GM23338 (cell line): ENCODE results near the gene MCC. TPM values are rescaled to one million over a fixed set of nuclear protein-coding genes. Genes with fewer than 3 reads are reported as not detected.

Experiments
- ATAC-seq: fragments of 200-7000 bp; cut with Tn5 transposase; 3 replicates; pipeline ENCODE4 v1.9.1; 2020
- DNase-seq: peaks from one replicate; pipeline ENCODE4 v3.0.0-alpha.2; 2015; ENCODE audit warnings: low spot score
- H2AFZ ChIP-seq: fragments of 200-600 bp; sonication (generic); 2 replicates; pipeline ENCODE4 v1.8.0; 2016; ENCODE audit warnings: antibody characterized with exemption, mild to moderate bottlenecking, moderate library complexity
- H3F3A ChIP-seq: fragments of 200-600 bp; sonication (generic); replicated peaks from 2 replicates; pipeline ENCODE4 v1.8.0; 2017; ENCODE audit warnings: antibody characterized with exemption, mixed run types, low read depth
- H3K27ac ChIP-seq: fragments of 200-600 bp; sonication (generic); 2 replicates; pipeline ENCODE4 v1.6.1; 2016; ENCODE audit warnings: low read depth
- H3K27me3 ChIP-seq: fragments of 200-600 bp; sonication (generic); 2 replicates; pipeline ENCODE4 v1.8.0; 2016; ENCODE audit warnings: mild to moderate bottlenecking, mixed run types, moderate library complexity; ENCODE audit not compliant: insufficient read depth
- H3K36me3 ChIP-seq: fragments of 200-600 bp; sonication (generic); 2 replicates; pipeline ENCODE4 v1.8.0; 2016; ENCODE audit warnings: mild to moderate bottlenecking; ENCODE audit not compliant: insufficient read depth
- H3K4me1 ChIP-seq: fragments of 200-600 bp; sonication (generic); 2 replicates; pipeline ENCODE4 v1.8.0; 2016; ENCODE audit warnings: mild to moderate bottlenecking, moderate library complexity; ENCODE audit not compliant: insufficient read depth
- H3K4me2 ChIP-seq: fragments of 200-600 bp; sonication (generic); 2 replicates; pipeline ENCODE4 v1.7.1; 2017; ENCODE audit warnings: mixed run types
- H3K4me3 ChIP-seq: fragments of 200-600 bp; sonication (generic); 2 replicates; pipeline ENCODE4 v1.6.1; 2016; ENCODE audit warnings: mixed run types
- H3K79me2 ChIP-seq: fragments of 200-600 bp; sonication (generic); replicated peaks from 2 replicates; pipeline ENCODE4 v1.8.0; 2017; ENCODE audit warnings: mild to moderate bottlenecking; ENCODE audit not compliant: insufficient read depth
- H3K9me2 ChIP-seq: fragments of 200-600 bp; sonication (generic); 2 replicates; pipeline ENCODE4 v1.8.0; 2017; ENCODE audit not compliant: insufficient read depth
- H4K20me1 ChIP-seq: fragments of 200-600 bp; sonication (generic); replicated peaks from 2 replicates; pipeline ENCODE4 v1.8.0; 2017; ENCODE audit warnings: mild to moderate bottlenecking; ENCODE audit not compliant: insufficient read depth
- H3K27ac Mint-ChIP-seq: 2 replicates; pipeline ENCODE4 v1.8.0; 2020; ENCODE audit warnings: inconsistent platforms, mild to moderate bottlenecking, moderate library complexity, mixed read lengths
- H3K27me3 Mint-ChIP-seq: 3 replicates; pipeline ENCODE4 v1.8.0; 2022; ENCODE audit warnings: low read depth, mild to moderate bottlenecking, moderate library complexity, mixed read lengths, inconsistent platforms; ENCODE audit not compliant: insufficient read depth, poor library complexity
- H3K36me3 Mint-ChIP-seq: 3 replicates; pipeline ENCODE4 v1.8.0; 2021; ENCODE audit warnings: low read depth, mild to moderate bottlenecking, inconsistent platforms, moderate library complexity, mixed read lengths
- H3K4me1 Mint-ChIP-seq: 3 replicates; pipeline ENCODE4 v1.8.0; 2020; ENCODE audit warnings: mild to moderate bottlenecking, inconsistent platforms, mixed read lengths
- H3K4me3 Mint-ChIP-seq: 3 replicates; pipeline ENCODE4 v1.8.0; 2021; ENCODE audit warnings: moderate library complexity, mild to moderate bottlenecking, inconsistent platforms, mixed read lengths
- H3K9me3 Mint-ChIP-seq: 3 replicates; pipeline ENCODE4 v1.8.0; 2020; ENCODE audit warnings: moderate library complexity, mild to moderate bottlenecking, inconsistent platforms, mixed read lengths
- CREB1 ChIP-seq: fragments of 250-450 bp; sonication (Bioruptor Pico); IDR thresholded peaks from 2 replicates; pipeline ENCODE4 v1.5.0; 2020; ENCODE audit warnings: low read depth, mild to moderate bottlenecking, moderate library complexity
- EZH2phosphoT487 ChIP-seq: fragments of 200-600 bp; sonication (generic); IDR thresholded peaks from one replicate; pipeline ENCODE4 v1.8.1; 2018; ENCODE audit warnings: antibody characterized with exemption; ENCODE audit not compliant: unreplicated experiment
- JUNB ChIP-seq: IDR thresholded peaks from one replicate; pipeline ENCODE4 v1.6.1; 2016; ENCODE audit warnings: antibody characterized with exemption; ENCODE audit not compliant: unreplicated experiment
- POLR2AphosphoS5 ChIP-seq: IDR thresholded peaks from 2 replicates; pipeline ENCODE4 v1.6.1; 2016; ENCODE audit warnings: antibody characterized with exemption, low read depth
- STAT1 ChIP-seq: IDR thresholded peaks from one replicate; pipeline ENCODE4 v1.6.1; 2016; ENCODE audit warnings: antibody characterized with exemption; ENCODE audit not compliant: unreplicated experiment
- ZNF114 ChIP-seq: fragments of 250-450 bp; sonication (Bioruptor Pico); IDR thresholded peaks from 2 replicates; pipeline ENCODE4 v1.5.0; 2020; ENCODE audit warnings: mild to moderate bottlenecking, moderate library complexity
- ZNF331 ChIP-seq: fragments of 250-450 bp; sonication (Bioruptor Pico); IDR thresholded peaks from 2 replicates; pipeline ENCODE4 v1.5.0; 2020; ENCODE audit warnings: low read depth, mild to moderate bottlenecking, moderate library complexity
- polyA plus RNA-seq: library from polyadenylated mRNA; unstranded; fragments of >200 nt; fragmentation: Nextera tagmentation; extraction: Ambion mirVana; gene quantifications from 2 replicates; pipeline ENCODE4 v1.2.1, GENCODE V29; 2016
- total RNA-seq: library from RNA; depleted of rRNA; stranded (reverse); fragments of >200 nt; shearing (Covaris generic); gene quantifications from 2 replicates; pipeline ENCODE4 v1.2.3, GENCODE V29; 2014
- TF ChIP-seq, protein P1 (sequence below), 2 experiments: fragments of 200-600 bp in 1 of 2; sonication (generic) in 1 of 2; conservative IDR thresholded peaks; 2 replicates each; pipeline versions ENCODE4 v1.5.1 to v1.6.1; 2016 to 2017; ENCODE audit warnings: antibody characterized with exemption in 2 of 2, low read depth in 2 of 2, mild to moderate bottlenecking in 2 of 2, moderate library complexity in 1 of 2
- TF ChIP-seq, protein P2 (sequence below): IDR thresholded peaks from one replicate; pipeline ENCODE4 v1.6.1; 2018; ENCODE audit warnings: antibody characterized with exemption; ENCODE audit not compliant: unreplicated experiment
- TF ChIP-seq, protein P3 (sequence below): IDR thresholded peaks from 2 replicates; pipeline ENCODE4 v1.6.1; 2016; ENCODE audit warnings: antibody characterized with exemption
- TF ChIP-seq, protein P4 (sequence below): fragments of 250-450 bp; sonication (Bioruptor Pico); IDR thresholded peaks from 2 replicates; pipeline ENCODE4 v1.5.0; 2020; ENCODE audit warnings: mild to moderate bottlenecking, moderate library complexity

MCC gene
- total and polyA plus RNA-seq, 2 experiments from 2014 or later: 3.8 to 10.1 TPM

DNA sequence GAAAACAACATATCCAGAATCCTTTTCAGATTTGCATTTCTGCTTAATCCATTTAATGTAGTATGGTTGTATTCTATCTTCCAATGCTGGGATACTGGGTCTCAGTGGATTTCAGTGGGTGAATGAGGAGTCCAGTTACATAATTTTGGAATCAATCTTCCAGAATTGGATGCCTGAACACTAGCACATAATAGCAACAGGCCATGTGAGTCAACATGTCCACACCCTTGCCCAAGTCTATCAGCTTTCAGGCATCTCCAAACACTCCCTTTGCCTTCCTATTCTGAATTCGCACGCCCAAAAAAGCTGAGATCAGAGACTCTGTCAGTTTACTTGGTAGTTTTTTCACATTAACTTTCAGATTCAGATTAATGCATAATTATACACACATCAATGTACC lies 256.0 kb downstream of the MCC start:
- H3K27ac Mint-ChIP-seq: no peak overlapping the region
- Histone ChIP-seq H4K20me1 (no peaks in the 10 kb centered on the region), H3K79me2 (no peaks in the 10 kb centered on the region), H2AFZ (no peak overlapping the region), H3K4me2 (no peak overlapping the region), H3K36me3 (no peaks in the 10 kb centered on the region), H3K4me3 (no peak overlapping the region), H3K27me3 (no peaks in the 10 kb centered on the region), H3K4me1 (peaks cover 39% of the 10 kb centered on the region), H3K27ac (no peak overlapping the region), H3F3A (no peaks in the 10 kb centered on the region), H3K9me2 (no peaks in the 10 kb centered on the region)
- no peak for TF ChIP-seq EZH2phosphoT487
- no peak for TF ChIP-seq CREB1 (CRISPR knock-in tag)
- TF ChIP-seq, protein P1, sequence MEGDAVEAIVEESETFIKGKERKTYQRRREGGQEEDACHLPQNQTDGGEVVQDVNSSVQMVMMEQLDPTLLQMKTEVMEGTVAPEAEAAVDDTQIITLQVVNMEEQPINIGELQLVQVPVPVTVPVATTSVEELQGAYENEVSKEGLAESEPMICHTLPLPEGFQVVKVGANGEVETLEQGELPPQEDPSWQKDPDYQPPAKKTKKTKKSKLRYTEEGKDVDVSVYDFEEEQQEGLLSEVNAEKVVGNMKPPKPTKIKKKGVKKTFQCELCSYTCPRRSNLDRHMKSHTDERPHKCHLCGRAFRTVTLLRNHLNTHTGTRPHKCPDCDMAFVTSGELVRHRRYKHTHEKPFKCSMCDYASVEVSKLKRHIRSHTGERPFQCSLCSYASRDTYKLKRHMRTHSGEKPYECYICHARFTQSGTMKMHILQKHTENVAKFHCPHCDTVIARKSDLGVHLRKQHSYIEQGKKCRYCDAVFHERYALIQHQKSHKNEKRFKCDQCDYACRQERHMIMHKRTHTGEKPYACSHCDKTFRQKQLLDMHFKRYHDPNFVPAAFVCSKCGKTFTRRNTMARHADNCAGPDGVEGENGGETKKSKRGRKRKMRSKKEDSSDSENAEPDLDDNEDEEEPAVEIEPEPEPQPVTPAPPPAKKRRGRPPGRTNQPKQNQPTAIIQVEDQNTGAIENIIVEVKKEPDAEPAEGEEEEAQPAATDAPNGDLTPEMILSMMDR (conservative IDR thresholded peaks at IDR 0.05; ENCODE audit: low read depth in 2 of 2): no peak
- no peak for TF ChIP-seq JUNB
- TF ChIP-seq POLR2AphosphoS5: no peak
- no peak for TF ChIP-seq ZNF114 (CRISPR knock-in tag)
- TF ChIP-seq, protein P2, sequence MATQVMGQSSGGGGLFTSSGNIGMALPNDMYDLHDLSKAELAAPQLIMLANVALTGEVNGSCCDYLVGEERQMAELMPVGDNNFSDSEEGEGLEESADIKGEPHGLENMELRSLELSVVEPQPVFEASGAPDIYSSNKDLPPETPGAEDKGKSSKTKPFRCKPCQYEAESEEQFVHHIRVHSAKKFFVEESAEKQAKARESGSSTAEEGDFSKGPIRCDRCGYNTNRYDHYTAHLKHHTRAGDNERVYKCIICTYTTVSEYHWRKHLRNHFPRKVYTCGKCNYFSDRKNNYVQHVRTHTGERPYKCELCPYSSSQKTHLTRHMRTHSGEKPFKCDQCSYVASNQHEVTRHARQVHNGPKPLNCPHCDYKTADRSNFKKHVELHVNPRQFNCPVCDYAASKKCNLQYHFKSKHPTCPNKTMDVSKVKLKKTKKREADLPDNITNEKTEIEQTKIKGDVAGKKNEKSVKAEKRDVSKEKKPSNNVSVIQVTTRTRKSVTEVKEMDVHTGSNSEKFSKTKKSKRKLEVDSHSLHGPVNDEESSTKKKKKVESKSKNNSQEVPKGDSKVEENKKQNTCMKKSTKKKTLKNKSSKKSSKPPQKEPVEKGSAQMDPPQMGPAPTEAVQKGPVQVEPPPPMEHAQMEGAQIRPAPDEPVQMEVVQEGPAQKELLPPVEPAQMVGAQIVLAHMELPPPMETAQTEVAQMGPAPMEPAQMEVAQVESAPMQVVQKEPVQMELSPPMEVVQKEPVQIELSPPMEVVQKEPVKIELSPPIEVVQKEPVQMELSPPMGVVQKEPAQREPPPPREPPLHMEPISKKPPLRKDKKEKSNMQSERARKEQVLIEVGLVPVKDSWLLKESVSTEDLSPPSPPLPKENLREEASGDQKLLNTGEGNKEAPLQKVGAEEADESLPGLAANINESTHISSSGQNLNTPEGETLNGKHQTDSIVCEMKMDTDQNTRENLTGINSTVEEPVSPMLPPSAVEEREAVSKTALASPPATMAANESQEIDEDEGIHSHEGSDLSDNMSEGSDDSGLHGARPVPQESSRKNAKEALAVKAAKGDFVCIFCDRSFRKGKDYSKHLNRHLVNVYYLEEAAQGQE: no peak
- no peak for TF ChIP-seq STAT1
- TF ChIP-seq, protein P3, sequence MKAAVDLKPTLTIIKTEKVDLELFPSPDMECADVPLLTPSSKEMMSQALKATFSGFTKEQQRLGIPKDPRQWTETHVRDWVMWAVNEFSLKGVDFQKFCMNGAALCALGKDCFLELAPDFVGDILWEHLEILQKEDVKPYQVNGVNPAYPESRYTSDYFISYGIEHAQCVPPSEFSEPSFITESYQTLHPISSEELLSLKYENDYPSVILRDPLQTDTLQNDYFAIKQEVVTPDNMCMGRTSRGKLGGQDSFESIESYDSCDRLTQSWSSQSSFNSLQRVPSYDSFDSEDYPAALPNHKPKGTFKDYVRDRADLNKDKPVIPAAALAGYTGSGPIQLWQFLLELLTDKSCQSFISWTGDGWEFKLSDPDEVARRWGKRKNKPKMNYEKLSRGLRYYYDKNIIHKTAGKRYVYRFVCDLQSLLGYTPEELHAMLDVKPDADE: no peak
- no peak for TF ChIP-seq ZNF331 (CRISPR knock-in tag)
- TF ChIP-seq, protein P4, sequence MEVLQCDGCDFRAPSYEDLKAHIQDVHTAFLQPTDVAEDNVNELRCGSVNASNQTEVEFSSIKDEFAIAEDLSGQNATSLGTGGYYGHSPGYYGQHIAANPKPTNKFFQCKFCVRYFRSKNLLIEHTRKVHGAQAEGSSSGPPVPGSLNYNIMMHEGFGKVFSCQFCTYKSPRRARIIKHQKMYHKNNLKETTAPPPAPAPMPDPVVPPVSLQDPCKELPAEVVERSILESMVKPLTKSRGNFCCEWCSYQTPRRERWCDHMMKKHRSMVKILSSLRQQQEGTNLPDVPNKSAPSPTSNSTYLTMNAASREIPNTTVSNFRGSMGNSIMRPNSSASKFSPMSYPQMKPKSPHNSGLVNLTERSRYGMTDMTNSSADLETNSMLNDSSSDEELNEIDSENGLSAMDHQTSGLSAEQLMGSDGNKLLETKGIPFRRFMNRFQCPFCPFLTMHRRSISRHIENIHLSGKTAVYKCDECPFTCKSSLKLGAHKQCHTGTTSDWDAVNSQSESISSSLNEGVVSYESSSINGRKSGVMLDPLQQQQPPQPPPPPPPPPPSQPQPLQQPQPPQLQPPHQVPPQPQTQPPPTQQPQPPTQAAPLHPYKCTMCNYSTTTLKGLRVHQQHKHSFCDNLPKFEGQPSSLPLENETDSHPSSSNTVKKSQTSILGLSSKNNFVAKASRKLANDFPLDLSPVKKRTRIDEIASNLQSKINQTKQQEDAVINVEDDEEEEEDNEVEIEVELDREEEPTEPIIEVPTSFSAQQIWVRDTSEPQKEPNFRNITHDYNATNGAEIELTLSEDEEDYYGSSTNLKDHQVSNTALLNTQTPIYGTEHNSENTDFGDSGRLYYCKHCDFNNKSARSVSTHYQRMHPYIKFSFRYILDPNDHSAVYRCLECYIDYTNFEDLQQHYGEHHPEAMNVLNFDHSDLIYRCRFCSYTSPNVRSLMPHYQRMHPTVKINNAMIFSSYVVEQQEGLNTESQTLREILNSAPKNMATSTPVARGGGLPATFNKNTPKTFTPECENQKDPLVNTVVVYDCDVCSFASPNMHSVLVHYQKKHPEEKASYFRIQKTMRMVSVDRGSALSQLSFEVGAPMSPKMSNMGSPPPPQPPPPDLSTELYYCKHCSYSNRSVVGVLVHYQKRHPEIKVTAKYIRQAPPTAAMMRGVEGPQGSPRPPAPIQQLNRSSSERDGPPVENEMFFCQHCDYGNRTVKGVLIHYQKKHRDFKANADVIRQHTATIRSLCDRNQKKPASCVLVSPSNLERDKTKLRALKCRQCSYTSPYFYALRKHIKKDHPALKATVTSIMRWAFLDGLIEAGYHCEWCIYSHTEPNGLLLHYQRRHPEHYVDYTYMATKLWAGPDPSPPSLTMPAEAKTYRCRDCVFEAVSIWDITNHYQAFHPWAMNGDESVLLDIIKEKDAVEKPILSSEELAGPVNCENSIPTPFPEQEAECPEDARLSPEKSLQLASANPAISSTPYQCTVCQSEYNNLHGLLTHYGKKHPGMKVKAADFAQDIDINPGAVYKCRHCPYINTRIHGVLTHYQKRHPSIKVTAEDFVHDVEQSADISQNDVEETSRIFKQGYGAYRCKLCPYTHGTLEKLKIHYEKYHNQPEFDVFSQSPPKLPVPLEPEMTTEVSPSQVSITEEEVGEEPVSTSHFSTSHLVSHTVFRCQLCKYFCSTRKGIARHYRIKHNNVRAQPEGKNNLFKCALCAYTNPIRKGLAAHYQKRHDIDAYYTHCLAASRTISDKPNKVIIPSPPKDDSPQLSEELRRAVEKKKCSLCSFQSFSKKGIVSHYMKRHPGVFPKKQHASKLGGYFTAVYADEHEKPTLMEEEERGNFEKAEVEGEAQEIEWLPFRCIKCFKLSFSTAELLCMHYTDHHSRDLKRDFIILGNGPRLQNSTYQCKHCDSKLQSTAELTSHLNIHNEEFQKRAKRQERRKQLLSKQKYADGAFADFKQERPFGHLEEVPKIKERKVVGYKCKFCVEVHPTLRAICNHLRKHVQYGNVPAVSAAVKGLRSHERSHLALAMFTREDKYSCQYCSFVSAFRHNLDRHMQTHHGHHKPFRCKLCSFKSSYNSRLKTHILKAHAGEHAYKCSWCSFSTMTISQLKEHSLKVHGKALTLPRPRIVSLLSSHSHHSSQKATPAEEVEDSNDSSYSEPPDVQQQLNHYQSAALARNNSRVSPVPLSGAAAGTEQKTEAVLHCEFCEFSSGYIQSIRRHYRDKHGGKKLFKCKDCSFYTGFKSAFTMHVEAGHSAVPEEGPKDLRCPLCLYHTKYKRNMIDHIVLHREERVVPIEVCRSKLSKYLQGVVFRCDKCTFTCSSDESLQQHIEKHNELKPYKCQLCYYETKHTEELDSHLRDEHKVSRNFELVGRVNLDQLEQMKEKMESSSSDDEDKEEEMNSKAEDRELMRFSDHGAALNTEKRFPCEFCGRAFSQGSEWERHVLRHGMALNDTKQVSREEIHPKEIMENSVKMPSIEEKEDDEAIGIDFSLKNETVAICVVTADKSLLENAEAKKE: no peak
- H3K36me3 Mint-ChIP-seq: no peaks in the 10 kb centered on the region
- H3K9me3 Mint-ChIP-seq: no peaks in the 10 kb centered on the region
- ATAC-seq (no peak), DNase-seq (no peak)
- no peak overlapping the region for H3K4me3 Mint-ChIP-seq
- peaks cover 1% of the 10 kb centered on the region for H3K27me3 Mint-ChIP-seq
- peaks cover 69% of the 10 kb centered on the region for H3K4me1 Mint-ChIP-seq
